ENCODE measurements around the gene NPLOC4. TPM values are rescaled to one million over a fixed set of nuclear protein-coding genes. Genes with fewer than 3 reads are reported as not detected.

NPLOC4 gene
- total and polyA plus RNA-seq, 9 of the 15 experiments (the other 6 are each of a cell fraction or from before 2014, with no cell fraction given), result 1.5 to 116 (median 64.5) TPM

DNA sequence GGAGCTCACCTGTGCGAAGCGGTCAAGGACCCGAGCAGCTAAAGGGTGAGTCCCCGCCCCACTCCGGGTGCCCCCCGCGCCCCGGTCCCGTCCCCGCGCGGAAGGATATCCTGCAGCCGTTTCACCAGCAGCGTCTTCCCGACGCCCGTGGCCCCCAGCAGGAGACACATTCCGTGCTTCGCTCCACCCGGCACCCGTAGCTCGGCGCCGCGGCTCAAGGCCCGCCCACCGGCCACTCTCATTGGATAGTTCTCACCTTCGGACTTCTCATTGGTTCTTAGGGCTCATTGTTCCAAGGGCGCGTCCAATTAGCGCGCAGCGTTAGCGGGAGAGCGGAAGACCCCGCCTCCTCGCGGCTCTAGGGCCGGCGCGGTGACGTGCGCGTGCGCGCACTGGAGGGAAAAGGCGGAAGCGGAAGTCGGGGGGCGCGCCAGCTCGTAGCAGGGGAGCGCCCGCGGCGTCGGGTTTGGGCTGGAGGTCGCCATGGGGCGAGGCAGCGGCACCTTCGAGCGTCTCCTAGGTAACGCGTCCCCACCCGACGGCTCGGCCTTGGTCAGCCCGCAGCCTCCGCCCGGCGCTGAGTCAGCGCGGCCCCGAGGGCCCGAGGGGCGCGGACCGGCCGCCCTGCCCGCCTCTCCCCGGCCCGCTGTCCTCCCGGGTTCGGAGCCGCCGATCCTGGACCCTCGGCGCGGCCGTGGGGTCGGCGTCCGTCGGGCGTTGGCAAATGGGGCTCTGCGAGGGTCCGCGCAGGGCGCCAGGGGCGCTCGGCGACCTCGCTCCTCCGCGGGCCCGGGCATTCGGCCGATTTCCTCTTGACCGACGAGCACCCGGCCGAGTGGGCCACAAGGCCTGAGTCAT, 46.9 kb upstream of the NPLOC4 start, which contains the start of the genes ARL16 and HGS (continued):
- TF ChIP-seq ERF (CRISPR knock-in tag; IDR thresholded peaks at IDR 0.05), result 0 out of 2 replicates have a peak, but pooled peaks have one; percentile 37
- TF ChIP-seq SIN3B (IDR thresholded peaks at IDR 0.05; ENCODE audit: low read depth), result peak; percentile 77
- TF ChIP-seq TAF1 (IDR thresholded peaks at IDR 0.05; ENCODE audit: control insufficient read depth, extremely low read depth, insufficient read depth, low read length, severe bottlenecking), result peak; percentile 54
- peak; percentile 63; the same call in 1 of the 2 replicates for TF ChIP-seq HCFC1 (IDR thresholded peaks at IDR 0.05; ENCODE audit: low read depth, low read length)
- TF ChIP-seq ZNF77 (CRISPR knock-in tag; IDR thresholded peaks at IDR 0.05), result no peak
- no peak for TF ChIP-seq GTF2E2 (tag; IDR thresholded peaks at IDR 0.05)
- no peak for TF ChIP-seq NR1H2 (CRISPR knock-in tag; IDR thresholded peaks at IDR 0.05)
- TF ChIP-seq HLTF (IDR thresholded peaks at IDR 0.05), result no peak
- TF ChIP-seq, protein P1, sequence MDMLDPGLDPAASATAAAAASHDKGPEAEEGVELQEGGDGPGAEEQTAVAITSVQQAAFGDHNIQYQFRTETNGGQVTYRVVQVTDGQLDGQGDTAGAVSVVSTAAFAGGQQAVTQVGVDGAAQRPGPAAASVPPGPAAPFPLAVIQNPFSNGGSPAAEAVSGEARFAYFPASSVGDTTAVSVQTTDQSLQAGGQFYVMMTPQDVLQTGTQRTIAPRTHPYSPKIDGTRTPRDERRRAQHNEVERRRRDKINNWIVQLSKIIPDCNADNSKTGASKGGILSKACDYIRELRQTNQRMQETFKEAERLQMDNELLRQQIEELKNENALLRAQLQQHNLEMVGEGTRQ (CRISPR knock-in tag; IDR thresholded peaks at IDR 0.05), result no peak
- TF ChIP-seq, protein P2, sequence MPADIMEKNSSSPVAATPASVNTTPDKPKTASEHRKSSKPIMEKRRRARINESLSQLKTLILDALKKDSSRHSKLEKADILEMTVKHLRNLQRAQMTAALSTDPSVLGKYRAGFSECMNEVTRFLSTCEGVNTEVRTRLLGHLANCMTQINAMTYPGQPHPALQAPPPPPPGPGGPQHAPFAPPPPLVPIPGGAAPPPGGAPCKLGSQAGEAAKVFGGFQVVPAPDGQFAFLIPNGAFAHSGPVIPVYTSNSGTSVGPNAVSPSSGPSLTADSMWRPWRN (IDR thresholded peaks at IDR 0.05; ENCODE audit: low read depth), result no peak
- TF ChIP-seq ELF2 (CRISPR knock-in tag; IDR thresholded peaks at IDR 0.05), result peak; percentile 95
- no peak for TF ChIP-seq SMARCB1 (IDR thresholded peaks at IDR 0.05; ENCODE audit: insufficient read length, low read depth)

Measured in K562 (cell line).